Stimulated activated CD8-positive, alpha-beta memory T cell treated with anti-CD3 and anti-CD28 coated beads, Interleukin-4, amount 100 ng/mL, for 24 hours (primary cell): ENCODE results near the gene CLVS2.

Experiments used
- DNase-seq: peaks from one replicate; pipeline ENCODE4 v3.0.0-alpha.2; 2020; ENCODE audit warnings: low read depth

Gene CLVS2

GRCh38 chr6:122995921-122996793, at the start of gene CLVS2:
TSS of gene CLVS2 (plus strand) at chr6:122996235. CDS start at chr6:122997778, 1,543 bp downstream.
- no peak for DNase-seq

GRCh38 chr6:122947355-122947754, 48.7 kb upstream of the CLVS2 start:
- DNase-seq = no peak

- no peak for DNase-seq
Measured at GRCh38 chr6:122953766-122954165, 42.3 kb upstream of the CLVS2 start.

GRCh38 chr6:122956376-122956775, 39.7 kb upstream of the CLVS2 start:
- no peak for DNase-seq

GRCh38 chr6:122962000-122962624, 33.9 kb upstream of the CLVS2 start:
- DNase-seq = no peak

GRCh38 chr6:122969999-122970533, 26.0 kb upstream of the CLVS2 start:
- no peak for DNase-seq

GRCh38 chr6:122977180-122977579, 18.9 kb upstream of the CLVS2 start:
- DNase-seq = no peak

- DNase-seq = no peak
Measured at GRCh38 chr6:122984393-122984792, 11.6 kb upstream of the CLVS2 start.

- no peak for DNase-seq
Measured at GRCh38 chr6:122994256-122994655, 1.8 kb upstream of the CLVS2 start.

GRCh38 chr6:122996794-122997505, 915 bp downstream of the CLVS2 start:
- no peak for DNase-seq

- DNase-seq = no peak
Measured at GRCh38 chr6:122997541-122998150, 1.6 kb downstream of the CLVS2 start.

GRCh38 chr6:122998403-122998975, 2.5 kb downstream of the CLVS2 start:
- DNase-seq = no peak

- DNase-seq = no peak
Measured at GRCh38 chr6:123000244-123000770, 4.3 kb downstream of the CLVS2 start.

GRCh38 chr6:123001540-123001939, 5.5 kb downstream of the CLVS2 start:
- DNase-seq = no peak

- no peak for DNase-seq
Measured at GRCh38 chr6:123007885-123008284, 11.8 kb downstream of the CLVS2 start.

- DNase-seq = no peak
Measured at GRCh38 chr6:123009059-123009458, 13.0 kb downstream of the CLVS2 start.

GRCh38 chr6:123014835-123015234, 18.8 kb downstream of the CLVS2 start:
- no peak for DNase-seq

- no peak for DNase-seq
Measured at GRCh38 chr6:123016431-123017103, 20.5 kb downstream of the CLVS2 start.

GRCh38 chr6:123017104-123017682, 21.2 kb downstream of the CLVS2 start:
- no peak for DNase-seq

GRCh38 chr6:123022975-123023374, 26.9 kb downstream of the CLVS2 start:
- DNase-seq = no peak

- no peak for DNase-seq
Measured at GRCh38 chr6:123024976-123025375, 28.9 kb downstream of the CLVS2 start.
